CD4-positive, alpha-beta T cell (primary cell): ENCODE results near the gene AK8. TPM values are rescaled to one million over a fixed set of nuclear protein-coding genes. Genes with fewer than 3 reads are reported as not detected.

Experiments used
- ATAC-seq: fragments of 200-7000 bp; cut with Tn5 transposase; one replicate; pipeline ENCODE4 v1.10.0; 2022; ENCODE audit warnings: mild to moderate bottlenecking; ENCODE audit not compliant: poor library complexity
- CTCF ChIA-PET: fragments of 350-600 bp; sonication (Branson Sonifier 250); formaldehyde crosslinking; loops from one replicate; lab custom pipeline; 2021; ENCODE audit warnings: antibody characterized with exemption, inconsistent platforms; lab: Charles Lee
- POLR2A ChIA-PET: fragments of 350-600 bp; sonication (Branson Sonifier 250); formaldehyde crosslinking; loops from one replicate; lab custom pipeline; 2021; ENCODE audit warnings: antibody characterized with exemption, inconsistent platforms; lab: Charles Lee
- DNase-seq, 14 experiments: peaks; one replicate each; pipeline ENCODE4 v3.0.0-alpha.2; 2013 to 2020; ENCODE audit warnings: mixed read lengths in 2 of 14
- H3K27ac ChIP-seq, 2 donors: one replicate each; pipeline versions ENCODE4 v1.5.1 to v1.7.0; 2013; ENCODE audit warnings: low read length in 2 of 2, low read depth in 1 of 2, mild to moderate bottlenecking in 1 of 2
- H3K27me3 ChIP-seq, 2 experiments: 1 replicate in 1 of 2; 2 replicates in 1 of 2; pipeline versions ENCODE4 v1.6.1 to v1.7.0; 2013; ENCODE audit warnings: low read length in 2 of 2, control low read depth in 1 of 2, mild to moderate bottlenecking in 1 of 2, moderate library complexity in 1 of 2; ENCODE audit not compliant: insufficient read depth in 2 of 2, control insufficient read depth in 1 of 2
- H3K36me3 ChIP-seq: one replicate; pipeline ENCODE4 v1.6.1; 2013; ENCODE audit warnings: low read length, control low read depth; ENCODE audit not compliant: insufficient read depth
- H3K4me1 ChIP-seq: one replicate; pipeline ENCODE4 v1.6.1; 2013; ENCODE audit warnings: low read length, control low read depth; ENCODE audit not compliant: insufficient read depth
- H3K4me3 ChIP-seq: one replicate; pipeline ENCODE4 v1.5.1; 2013; ENCODE audit warnings: mild to moderate bottlenecking, low read length, moderate library complexity
- H3K9me3 ChIP-seq, 2 experiments: 1 replicate in 1 of 2; 2 replicates in 1 of 2; pipeline versions ENCODE4 v1.6.1 to v1.7.0; 2013; ENCODE audit warnings: low read length in 2 of 2, mild to moderate bottlenecking in 2 of 2, control low read depth in 1 of 2, moderate library complexity in 1 of 2; ENCODE audit not compliant: control insufficient read depth in 1 of 2, insufficient read depth in 1 of 2
- H3K27ac Mint-ChIP-seq: one replicate; pipeline ENCODE4 v1.8.0; 2020; ENCODE audit warnings: mixed read lengths
- H3K27me3 Mint-ChIP-seq: one replicate; pipeline ENCODE4 v1.8.0; 2021; ENCODE audit warnings: mixed read lengths
- H3K36me3 Mint-ChIP-seq: one replicate; pipeline ENCODE4 v1.8.0; 2021; ENCODE audit warnings: low read depth, mixed read lengths
- H3K4me1 Mint-ChIP-seq: one replicate; pipeline ENCODE4 v1.8.0; 2021; ENCODE audit warnings: low read depth, mixed read lengths
- H3K4me3 Mint-ChIP-seq: one replicate; pipeline ENCODE4 v1.8.0; 2020; ENCODE audit warnings: mild to moderate bottlenecking, mixed read lengths
- H3K9me3 Mint-ChIP-seq: one replicate; pipeline ENCODE4 v1.8.0; 2020; ENCODE audit warnings: mixed read lengths
- CTCF ChIP-seq: fragments of 200-600 bp; IDR thresholded peaks from one replicate; pipeline ENCODE4 v1.8.0; 2022; ENCODE audit warnings: antibody characterized with exemption, mild to moderate bottlenecking
- intact Hi-C, 2 experiments: fragments of 100-400 bp; cut with DNase I in 1 of 2; cut with micrococcal nuclease in 1 of 2; formaldehyde crosslinking; loops; one replicate each; pipeline versions ENCODE4 v1.15.1 to v1.9.0; 2023 to 2025; cut with DNase I, micrococcal nuclease
- total RNA-seq, 174 experiments: library from RNA in 2 of 174; stranded (reverse) in 2 of 174; gene quantifications; one replicate each; pipeline ENCODE4 v1.2.3 and lab custom pipeline; 2021 to 2026

Gene AK8
- total RNA-seq, 2 experiments from 2014 or later = not detected

- Histone ChIP-seq H3K36me3 (no peaks in the 10 kb centered on the region), H3K9me3 (no peaks in the 10 kb centered on the region), H3K27me3 (no peaks in the 10 kb centered on the region), H3K27ac (no peak overlapping the region), H3K4me3 (no peak overlapping the region), H3K4me1 (no peaks in the 10 kb centered on the region)
- Mint-ChIP-seq H3K36me3 (no peaks in the 10 kb centered on the region), H3K27me3 (peaks cover 1% of the 10 kb centered on the region), H3K27ac (no peak overlapping the region), H3K4me1 (no peaks in the 10 kb centered on the region), H3K9me3 (no peaks in the 10 kb centered on the region), H3K4me3 (no peak overlapping the region)
- ChIA-PET POLR2A (no interaction called here), CTCF (no interaction called here)
- DNase-seq = no peak
- TF ChIP-seq CTCF = no peak
- intact Hi-C loops = no loop called here
- ATAC-seq = no peak
Measured at GRCh38 chr9:132753593-132753880, 124.5 kb downstream of the AK8 start.

- Histone ChIP-seq H3K4me3 (no peak overlapping the region), H3K36me3 (no peaks in the 10 kb centered on the region), H3K27ac (no peak overlapping the region), H3K27me3 (peaks cover 0 to 3% of the 10 kb centered on the region in 2 experiments), H3K9me3 (no peaks in the 10 kb centered on the region), H3K4me1 (no peaks in the 10 kb centered on the region)
- DNase-seq = no peak
- Mint-ChIP-seq H3K27ac (no peak overlapping the region), H3K36me3 (no peaks in the 10 kb centered on the region), H3K9me3 (no peaks in the 10 kb centered on the region), H3K4me3 (no peak overlapping the region), H3K4me1 (no peaks in the 10 kb centered on the region), H3K27me3 (peaks cover 6% of the 10 kb centered on the region)
- ChIA-PET POLR2A (interaction anchor here (0.6 to 1.2 kb wide), 2 partner anchors 13 to 444 kb away, joined by 3 to 4 read pairs; no protein-coding TSS in a partner anchor), CTCF (no interaction called here)
- TF ChIP-seq CTCF = no peak
- intact Hi-C loops = no loop called here
- ATAC-seq = no peak
Measured at GRCh38 chr9:132752877-132753592, 125.0 kb downstream of the AK8 start.

- intact Hi-C loops = no loop called here
- H3K4me1 Mint-ChIP-seq = no peaks in the 10 kb centered on the region
- H3K27ac Mint-ChIP-seq = no peak overlapping the region
- no peak overlapping the region for H3K27ac ChIP-seq
- H3K9me3 ChIP-seq = no peaks in the 10 kb centered on the region
- no peak overlapping the region for H3K4me3 ChIP-seq
- H3K27me3 ChIP-seq = peaks cover 10 to 11% of the 10 kb centered on the region in 2 experiments
- peaks cover 19% of the 10 kb centered on the region for H3K27me3 Mint-ChIP-seq
- TF ChIP-seq CTCF = no peak
- ChIA-PET POLR2A (no interaction called here), CTCF (no interaction called here)
- H3K4me3 Mint-ChIP-seq = no peak overlapping the region
- no peaks in the 10 kb centered on the region for H3K9me3 Mint-ChIP-seq
- no peaks in the 10 kb centered on the region for H3K4me1 ChIP-seq
- H3K36me3 Mint-ChIP-seq = no peaks in the 10 kb centered on the region
- H3K36me3 ChIP-seq = no peaks in the 10 kb centered on the region
- DNase-seq (no peak), ATAC-seq (no peak)
Measured at GRCh38 chr9:132750668-132751067, 127.4 kb downstream of the AK8 start.
